NCI-H526 treated with DMSO at 0.1 percent for 48 hours (cell line): ENCODE results near the gene PRPF38B.
A peak's percentile ranks its signal among the peaks of the same experiment; 100 is the strongest.
"Not testable (repeated sequence)": the region's sequence is repeated elsewhere in the genome, so short reads cannot be mapped to it uniquely, and the experiment has no call there.

ENCODE experiments used
- DNase-seq: peaks from one replicate; lab custom pipeline; 2025; lab: John Stamatoyannopoulos, UW

PRPF38B gene

GRCh38 chr1:108691942-108692723, at the start of gene PRPF38B:
Gene PRPF38B, plus strand, starts transcription at chr1:108692310. Its CDS starts 282 bp downstream, at chr1:108692592.
- DNase-seq, result peak; percentile 85

GRCh38 chr1:108643492-108644335, 48.4 kb upstream of the PRPF38B start:
- no peak for DNase-seq

- DNase-seq, result no peak
These were observed 47.1 kb upstream of the PRPF38B start for GRCh38 chr1:108644984-108645383.

- DNase-seq, result no peak
These were observed 46.4 kb upstream of the PRPF38B start for GRCh38 chr1:108645564-108646184.

GRCh38 chr1:108646265-108646647, 45.9 kb upstream of the PRPF38B start:
- DNase-seq, result no peak

GRCh38 chr1:108646648-108647269, 45.4 kb upstream of the PRPF38B start:
- DNase-seq, result no peak

GRCh38 chr1:108653431-108654105, 38.5 kb upstream of the PRPF38B start:
- no peak for DNase-seq

- no peak for DNase-seq
These were observed 34.6 kb upstream of the PRPF38B start for GRCh38 chr1:108657356-108658080.

GRCh38 chr1:108661030-108661609, 31.0 kb upstream of the PRPF38B start, which contains the start of gene HENMT1:
Gene HENMT1, minus strand, starts transcription at chr1:108661093. Its CDS starts 1,209 bp downstream, at chr1:108659884.
- peak; percentile 33 for DNase-seq

GRCh38 chr1:108663074-108663473, 29.0 kb upstream of the PRPF38B start:
- DNase-seq, result no peak

GRCh38 chr1:108664481-108664880, 27.6 kb upstream of the PRPF38B start:
- DNase-seq, result no peak

GRCh38 chr1:108665067-108665466, 27.0 kb upstream of the PRPF38B start:
- DNase-seq, result no peak

GRCh38 chr1:108665771-108666170, 26.3 kb upstream of the PRPF38B start:
- DNase-seq, result no peak

GRCh38 chr1:108667422-108667821, 24.7 kb upstream of the PRPF38B start:
- not testable (repeated sequence) for DNase-seq

- no peak for DNase-seq
These were observed 23.3 kb upstream of the PRPF38B start for GRCh38 chr1:108668777-108669176.

- no peak for DNase-seq
These were observed 22.4 kb upstream of the PRPF38B start for GRCh38 chr1:108669679-108670078.

GRCh38 chr1:108670131-108670773, 21.9 kb upstream of the PRPF38B start:
- no peak for DNase-seq

- no peak for DNase-seq
These were observed 21.0 kb upstream of the PRPF38B start for GRCh38 chr1:108671143-108671542.

- no peak for DNase-seq
These were observed 13.4 kb upstream of the PRPF38B start for GRCh38 chr1:108678706-108679105.
